B cell (primary cell): ENCODE measurements around the gene CFHR3. TPM values are rescaled to one million over a fixed set of nuclear protein-coding genes. Genes with fewer than 3 reads are reported as not detected.
"Not testable (repeated sequence)": the region's sequence is repeated elsewhere in the genome, so short reads cannot be mapped to it uniquely, and the experiment has no call there.

Source experiments
- ATAC-seq: fragments of 200-7000 bp; cut with Tn5 transposase; one replicate; pipeline ENCODE4 v1.10.0; 2021; ENCODE audit warnings: low read depth, mild to moderate bottlenecking, moderate number of reproducible peaks, moderate library complexity
- CTCF ChIA-PET: fragments of 350-600 bp; sonication (Branson Sonifier 250); formaldehyde crosslinking; loops from one replicate; lab custom pipeline; 2021; ENCODE audit warnings: antibody characterized with exemption, inconsistent platforms; lab: Charles Lee
- POLR2A ChIA-PET: fragments of 350-600 bp; sonication (Branson Sonifier 250); formaldehyde crosslinking; loops from one replicate; lab custom pipeline; 2021; ENCODE audit warnings: antibody characterized with exemption; lab: Charles Lee
- DNase-seq: peaks from one replicate; pipeline ENCODE4 v3.0.0; 2013
- H2AFZ ChIP-seq: 2 replicates; pipeline ENCODE4 v1.6.1; 2012; ENCODE audit warnings: mild to moderate bottlenecking, low read depth, low read length; ENCODE audit not compliant: insufficient read depth, poor library complexity, severe bottlenecking
- H3K27ac ChIP-seq, 2 donors: 1 replicate in 1 of 2; 2 replicates in 1 of 2; pipeline ENCODE4 v1.5.1; 2012 to 2013; ENCODE audit warnings: low read length in 2 of 2, mild to moderate bottlenecking in 2 of 2, moderate library complexity in 1 of 2
- H3K27me3 ChIP-seq, 4 experiments: fragments of 200-600 bp in 1 of 4; sonication (generic) in 1 of 4; replicated peaks in 1 of 4; 1 replicate in 2 of 4; 2 replicates in 2 of 4; pipeline versions ENCODE4 v1.6.1 to v1.7.0; 2013 to 2016; ENCODE audit warnings: low read length in 3 of 4, mild to moderate bottlenecking in 2 of 4, mixed read lengths in 1 of 4, moderate library complexity in 1 of 4; ENCODE audit not compliant: insufficient read depth in 4 of 4, control insufficient read depth in 3 of 4; ENCODE audit errors: control extremely low read depth in 1 of 4
- H3K36me3 ChIP-seq, 2 experiments: replicated peaks in 1 of 2; 1 replicate in 1 of 2; 2 replicates in 1 of 2; pipeline versions ENCODE4 v1.6.1 to v1.7.1; 2013; ENCODE audit warnings: low read length in 1 of 2; ENCODE audit not compliant: insufficient read depth in 2 of 2, control insufficient read depth in 1 of 2; ENCODE audit errors: control extremely low read depth in 1 of 2, extremely low read depth in 1 of 2
- H3K4me1 ChIP-seq, 2 donors: fragments of 200-600 bp in 1 of 2; sonication (generic) in 1 of 2; 1 replicate in 1 of 2; 2 replicates in 1 of 2; pipeline versions ENCODE4 v1.5.1 to v1.6.1; 2013 to 2017; ENCODE audit warnings: low read length in 2 of 2; ENCODE audit not compliant: control insufficient read depth in 2 of 2, insufficient read depth in 2 of 2
- H3K4me2 ChIP-seq: replicated peaks from 2 replicates; pipeline ENCODE3; 2012; ENCODE audit warnings: mild to moderate bottlenecking, low read depth, low read length; ENCODE audit not compliant: poor library complexity, severe bottlenecking
- H3K4me3 ChIP-seq, 5 experiments: fragments of 200-600 bp in 1 of 5; sonication (generic) in 1 of 5; 1 replicate in 3 of 5; 2 replicates in 2 of 5; pipeline versions ENCODE4 v1.5.1 to v1.7.0; 2011 to 2016; ENCODE audit warnings: low read length in 4 of 5, mild to moderate bottlenecking in 4 of 5, low read depth in 2 of 5, control low read depth in 1 of 5, moderate library complexity in 1 of 5; ENCODE audit not compliant: insufficient read depth in 1 of 5; ENCODE audit errors: control extremely low read depth in 1 of 5, extremely low read depth in 1 of 5
- H3K79me2 ChIP-seq: fragments of 200-600 bp; sonication (generic); one replicate; pipeline ENCODE4 v1.6.0; 2016; ENCODE audit warnings: low read length; ENCODE audit not compliant: control insufficient read depth, insufficient read depth
- H3K9ac ChIP-seq: fragments of 200-600 bp; sonication (generic); 2 replicates; pipeline ENCODE4 v1.6.1; 2017; ENCODE audit warnings: mild to moderate bottlenecking, low read length, moderate library complexity
- H3K9me3 ChIP-seq, 3 donors: one replicate each; pipeline versions ENCODE4 v1.6.1 to v1.7.1; 2013; ENCODE audit warnings: low read length in 2 of 3; ENCODE audit not compliant: control insufficient read depth in 2 of 3, insufficient read depth in 1 of 3; ENCODE audit errors: control extremely low read depth in 1 of 3
- H4K20me1 ChIP-seq: 2 replicates; pipeline ENCODE4 v1.6.0; 2012; ENCODE audit warnings: mild to moderate bottlenecking, low read length; ENCODE audit not compliant: insufficient read depth, control insufficient read depth, poor library complexity, severe bottlenecking
- H3K27ac Mint-ChIP-seq: one replicate; pipeline ENCODE4 v1.8.0; 2021; ENCODE audit warnings: mixed read lengths
- H3K27me3 Mint-ChIP-seq: one replicate; pipeline ENCODE4 v1.8.0; 2021; ENCODE audit warnings: mixed read lengths
- H3K4me1 Mint-ChIP-seq: one replicate; pipeline ENCODE4 v1.8.0; 2021; ENCODE audit warnings: mixed read lengths
- H3K4me3 Mint-ChIP-seq: one replicate; pipeline ENCODE4 v1.8.0; 2021; ENCODE audit warnings: mixed read lengths
- H3K9me3 Mint-ChIP-seq: one replicate; pipeline ENCODE4 v1.8.0; 2022; ENCODE audit warnings: mixed read lengths; ENCODE audit not compliant: insufficient read depth
- WGBS: methylation state at CpG from one replicate; pipeline ENCODE4 v1.1.5; 2013; ENCODE audit warnings: missing lambda C conversion rate; ENCODE audit not compliant: insufficient coverage; 5-methylcytosine and 5-hydroxymethylcytosine counted together
- intact Hi-C: fragments of 100-400 bp; cut with micrococcal nuclease; formaldehyde crosslinking; loops from one replicate; pipeline ENCODE4 v1.10.0; 2022
- polyA plus RNA-seq: library from polyadenylated mRNA; depleted of rRNA; stranded (reverse); fragments of >200 nt; gene quantifications from 2 replicates; pipeline ENCODE4 v1.2.3, GENCODE V29; 2012
- total RNA-seq, 2 donors: library from RNA; stranded (reverse); fragments of 120-200 nt in 1 of 2; gene quantifications; 1 replicate in 1 of 2; 2 replicates in 1 of 2; pipeline versions ENCODE4 v1.2.3 to v1.2.4, GENCODE V29; 2013 to 2022

Gene CFHR3
- total and polyA plus RNA-seq, 2 donors (not counting 1 experiment from before 2014, with no cell fraction given) = not detected

- H3K4me1 ChIP-seq, H3K79me2 ChIP-seq, H3K36me3 ChIP-seq, H2AFZ ChIP-seq, H3K9me3 Mint-ChIP-seq, POLR2A ChIA-PET, H3K27me3 Mint-ChIP-seq, H3K9me3 ChIP-seq, H3K4me2 ChIP-seq, CTCF ChIA-PET, H3K9ac ChIP-seq, H3K27ac Mint-ChIP-seq, H3K27ac ChIP-seq, H4K20me1 ChIP-seq, intact Hi-C loops, H3K4me3 ChIP-seq, H3K4me1 Mint-ChIP-seq, H3K27me3 ChIP-seq, ATAC-seq, H3K4me3 Mint-ChIP-seq: not testable (repeated sequence)
- peak; percentile 3 for DNase-seq
- no CpG with 5 or more reads among the region's 4 CpGs for WGBS
Observed at GRCh38 chr1:196827860-196828259, 53.2 kb downstream of the CFHR3 start.

Other genes with a start within 250 kb of the CFHR3 start
- gene KCNT2, start 166.4 kb upstream of the CFHR3 start, total RNA-seq = not detected in 2 replicates
- gene KCNT2, start 166.4 kb upstream of the CFHR3 start, polyA plus RNA-seq = not detected in 2 replicates
- gene CFH, start 122.8 kb upstream of the CFHR3 start, total RNA-seq = not detected in 2 replicates
- 0.07 TPM in 1 of 2 replicates, not detected in the other for gene CFH, start 122.8 kb upstream of the CFHR3 start, polyA plus RNA-seq
- not detected in 2 replicates for gene CFHR1, start 44.9 kb downstream of the CFHR3 start, total RNA-seq
- not detected in 2 replicates for gene CFHR1, start 44.9 kb downstream of the CFHR3 start, polyA plus RNA-seq
- gene CFHR4, start 113.2 kb downstream of the CFHR3 start, total RNA-seq = not detected in 2 replicates
- not detected in 2 replicates for gene CFHR4, start 113.2 kb downstream of the CFHR3 start, polyA plus RNA-seq
- not detected in 2 replicates for gene CFHR2, start 168.9 kb downstream of the CFHR3 start, total RNA-seq
- gene CFHR2, start 168.9 kb downstream of the CFHR3 start, polyA plus RNA-seq = not detected in 2 replicates
- gene CFHR5, start 202.7 kb downstream of the CFHR3 start, total RNA-seq = not detected in 2 replicates
- gene CFHR5, start 202.7 kb downstream of the CFHR3 start, polyA plus RNA-seq = not detected in 2 replicates